HUES64 (cell line): ENCODE results near the gene CLEC6A. TPM values are rescaled to one million over a fixed set of nuclear protein-coding genes. Genes with fewer than 3 reads are reported as not detected.
"Not testable (repeated sequence)": the region's sequence is repeated elsewhere in the genome, so short reads cannot be mapped to it uniquely, and the experiment has no call there.

Source experiments
- H3K27ac ChIP-seq: 2 replicates; pipeline ENCODE4 v1.7.0; 2013; ENCODE audit warnings: low read depth, low read length, inconsistent platforms
- H3K27me3 ChIP-seq: 2 replicates; pipeline ENCODE4 v1.6.1; 2013; ENCODE audit warnings: mild to moderate bottlenecking, low read length; ENCODE audit not compliant: insufficient read depth
- H3K36me3 ChIP-seq: 2 replicates; pipeline ENCODE4 v1.6.1; 2013; ENCODE audit warnings: mild to moderate bottlenecking, low read length; ENCODE audit not compliant: insufficient read depth
- H3K4me1 ChIP-seq: 2 replicates; pipeline ENCODE4 v1.6.1; 2013; ENCODE audit warnings: mild to moderate bottlenecking, low read length, moderate library complexity; ENCODE audit not compliant: insufficient read depth
- H3K4me3 ChIP-seq: 2 replicates; pipeline ENCODE4 v1.5.1; 2013; ENCODE audit warnings: mild to moderate bottlenecking, low read length, moderate library complexity
- H3K9ac ChIP-seq: 2 replicates; pipeline ENCODE4 v1.6.1; 2013; ENCODE audit warnings: mild to moderate bottlenecking, low read depth, low read length
- H3K9me3 ChIP-seq: 2 replicates; pipeline ENCODE4 v1.6.1; 2013; ENCODE audit warnings: low read depth, low read length; ENCODE audit not compliant: insufficient read depth
- WGBS: fragments of 150-250, 120-280 bp; methylation state at CpG from one replicate; pipeline ENCODE4 v1.1.7; 2013; ENCODE audit warnings: missing lambda C conversion rate; 5-methylcytosine and 5-hydroxymethylcytosine counted together
- polyA plus RNA-seq, 2 experiments: library from polyadenylated mRNA; stranded (reverse); fragments of 50-300 nt; gene quantifications; one replicate each; pipeline ENCODE4 v1.2.3, GENCODE V29; 2013

CLEC6A gene
- polyA plus RNA-seq (2013, experiment 1 of 2): not detected
- polyA plus RNA-seq (2013, experiment 2 of 2): not detected

DNA sequence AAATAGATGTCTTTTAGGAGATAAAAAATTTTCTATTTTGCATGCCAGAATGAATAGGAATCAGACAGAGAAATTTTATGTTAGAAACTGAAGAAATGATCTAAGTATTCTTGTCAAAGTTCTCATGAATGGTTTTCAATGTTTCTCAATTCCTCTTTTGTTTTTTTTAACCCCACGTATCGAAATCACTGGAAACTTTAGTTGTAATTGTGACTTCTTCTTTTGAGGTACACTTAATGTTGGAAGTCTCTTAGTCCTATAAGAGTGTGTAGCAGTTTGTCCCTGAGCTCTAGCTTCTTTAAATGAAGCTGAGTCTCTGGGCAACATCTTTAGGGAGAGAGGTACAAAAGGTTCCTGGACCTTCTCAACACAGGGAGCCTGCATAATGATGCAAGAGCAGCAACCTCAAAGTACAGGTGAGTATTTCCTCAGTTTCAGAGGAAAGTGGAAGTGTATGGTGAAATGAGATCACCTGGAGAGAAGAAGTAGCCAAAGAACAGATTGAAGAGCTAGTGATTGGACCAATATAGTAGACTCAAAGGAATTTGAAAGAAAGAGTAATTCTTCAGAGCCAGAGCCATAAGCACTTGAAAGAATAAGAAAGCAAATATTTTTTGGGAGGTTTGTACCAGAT is at the start of gene CLEC6A:
CLEC6A (plus strand) TSS at position 236 of the 634 bp plus-strand sequence; CDS start at position 386, 150 bp downstream.
- Histone ChIP-seq H3K4me1 (peaks cover 36% of the 10 kb centered on the region), H3K4me3 (no peak within 1 kb of the TSS), H3K9me3 (no peaks in the 10 kb centered on the region), H3K27me3 (no peaks in the 10 kb centered on the region), H3K27ac (peak within 1 kb of the TSS; percentile 97), H3K9ac (no peak within 1 kb of the TSS), H3K36me3 (no peaks in the 10 kb centered on the region)
- 100% methylated on average over 2 of the region's 2 CpGs for WGBS

DNA sequence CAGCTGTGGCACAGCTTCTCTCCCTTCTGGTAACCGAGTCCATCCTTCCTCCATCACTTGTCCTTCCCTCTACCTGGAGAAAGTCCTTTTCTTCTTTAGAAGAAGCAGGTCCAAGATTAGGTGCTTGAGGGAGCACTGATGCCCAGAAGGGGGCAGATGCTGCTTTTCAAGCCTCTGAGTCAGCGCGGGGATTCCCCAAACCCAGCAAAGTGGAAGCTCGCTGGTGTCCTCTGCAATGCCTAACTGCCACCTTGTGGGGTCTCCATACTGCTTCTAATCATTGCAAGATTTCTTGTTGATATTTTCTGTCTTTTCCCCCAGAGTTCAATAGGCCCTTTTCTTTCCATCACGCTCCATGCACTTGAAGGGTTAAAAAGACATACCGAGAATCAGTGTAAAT is 36.2 kb upstream of the CLEC6A start:
- not testable (repeated sequence) for H3K4me3 ChIP-seq, H3K9ac ChIP-seq, H3K27ac ChIP-seq, H3K36me3 ChIP-seq, H3K27me3 ChIP-seq, H3K9me3 ChIP-seq, H3K4me1 ChIP-seq
- no CpG with 5 or more reads among the region's 6 CpGs for WGBS

DNA sequence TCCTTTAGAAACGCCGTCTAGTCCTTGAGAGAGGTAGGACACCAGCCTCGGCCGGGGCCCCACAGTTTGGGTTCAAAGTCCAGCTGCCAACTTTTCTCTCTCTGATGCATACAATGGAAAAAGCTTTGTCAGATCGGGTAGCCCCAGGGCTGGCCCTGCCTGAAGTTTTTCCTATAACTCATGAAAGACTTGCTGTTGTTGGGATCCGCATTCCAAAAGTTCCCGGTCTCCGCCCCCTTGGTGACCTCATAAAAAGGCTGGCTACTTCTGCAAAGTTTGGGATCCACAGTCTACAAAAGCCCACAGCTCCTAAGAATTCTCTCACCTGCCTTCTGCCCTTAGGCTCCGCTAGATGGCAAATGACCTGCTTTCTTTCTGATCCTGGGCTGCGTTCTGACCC is 35.3 kb upstream of the CLEC6A start:
- Histone ChIP-seq H3K27ac (no peak overlapping the region), H3K4me3 (no peak overlapping the region), H3K36me3 (no peaks in the 10 kb centered on the region), H3K27me3 (no peaks in the 10 kb centered on the region), H3K9ac (no peak overlapping the region), H3K9me3 (no peaks in the 10 kb centered on the region), H3K4me1 (no peaks in the 10 kb centered on the region)
- no CpG with 5 or more reads among the region's 10 CpGs for whole genome bisulfite sequencing

GRCh38 chr12:8444536-8445278 is 11.1 kb upstream of the CLEC6A start:
- H3K27me3 ChIP-seq, H3K9ac ChIP-seq, H3K4me3 ChIP-seq, H3K9me3 ChIP-seq, H3K36me3 ChIP-seq, H3K27ac ChIP-seq, H3K4me1 ChIP-seq: not testable (repeated sequence)
- WGBS: 93% methylated on average over 21 of the region's 22 CpGs

GRCh38 chr12:8445731-8446130 is 10.0 kb upstream of the CLEC6A start:
- 0 out of 2 replicates have a peak, but pooled peaks cover 4% of the 10 kb centered on the region for H3K4me1 ChIP-seq
- 100% methylated on average over 1 of the region's 2 CpGs for WGBS

GRCh38 chr12:8446642-8447547 is 8.9 kb upstream of the CLEC6A start:
- H3K4me1 ChIP-seq: 0 out of 2 replicates have a peak, but pooled peaks cover 4% of the 10 kb centered on the region
- H3K4me3 ChIP-seq: no peak overlapping the region
- no peaks in the 10 kb centered on the region for H3K27me3 ChIP-seq
- H3K9ac ChIP-seq: no peak overlapping the region
- H3K9me3 ChIP-seq: no peaks in the 10 kb centered on the region
- H3K27ac ChIP-seq: no peak overlapping the region
- H3K36me3 ChIP-seq: no peaks in the 10 kb centered on the region
- WGBS: 95% methylated on average over 32 of the region's 35 CpGs

More at GRCh38 chr12:8445731-8446130, 10.0 kb upstream of the CLEC6A start:
- Histone ChIP-seq H3K9ac (no peak overlapping the region), H3K9me3 (no peaks in the 10 kb centered on the region), H3K36me3 (no peaks in the 10 kb centered on the region), H3K4me3 (no peak overlapping the region), H3K27ac (no peak overlapping the region), H3K27me3 (no peaks in the 10 kb centered on the region)

GRCh38 chr12:8449355-8449859 is 6.4 kb upstream of the CLEC6A start:
- Histone ChIP-seq H3K9ac (no peak overlapping the region), H3K9me3 (no peaks in the 10 kb centered on the region), H3K4me3 (no peak overlapping the region), H3K27ac (no peak overlapping the region), H3K27me3 (no peaks in the 10 kb centered on the region), H3K36me3 (no peaks in the 10 kb centered on the region), H3K4me1 (peaks cover 22% of the 10 kb centered on the region)
- 64% methylated on average over 7 of the region's 7 CpGs for WGBS

GRCh38 chr12:8452036-8452435 is 3.7 kb upstream of the CLEC6A start:
- Histone ChIP-seq H3K4me1 (peaks cover 38% of the 10 kb centered on the region), H3K4me3 (no peak overlapping the region), H3K9me3 (no peaks in the 10 kb centered on the region), H3K36me3 (no peaks in the 10 kb centered on the region), H3K27ac (no peak overlapping the region), H3K27me3 (no peaks in the 10 kb centered on the region), H3K9ac (no peak overlapping the region)
- WGBS: 95% methylated on average over 12 of the region's 12 CpGs

DNA sequence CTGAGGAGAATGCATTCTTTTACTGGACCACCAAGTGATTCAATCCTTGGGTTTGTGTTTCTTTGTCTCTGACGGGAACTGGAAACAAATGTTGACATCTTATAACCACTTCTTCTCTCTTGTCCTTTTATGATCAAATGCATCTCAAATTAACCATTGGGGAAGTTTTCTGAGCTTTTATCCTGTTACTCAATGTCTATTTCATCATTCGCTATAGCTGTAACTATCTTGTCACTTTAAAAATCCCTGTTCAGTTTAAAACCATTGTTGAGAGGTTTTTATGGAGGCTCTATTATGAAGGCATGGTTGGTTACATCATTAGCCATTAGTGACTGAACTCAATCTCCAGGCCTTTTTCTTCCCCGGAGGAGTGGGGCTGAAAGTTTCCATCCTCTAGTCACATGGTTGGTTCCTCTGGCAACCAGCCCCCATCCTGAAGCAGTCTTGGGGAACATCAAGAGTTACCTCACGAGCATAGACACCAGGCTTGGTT is 2.7 kb upstream of the CLEC6A start:
- H3K9me3 ChIP-seq: no peaks in the 10 kb centered on the region
- H3K27ac ChIP-seq: peak overlapping the region; percentile 97; the same call in 1 of the 2 replicates
- no peak overlapping the region for H3K4me3 ChIP-seq
- peaks cover 40% of the 10 kb centered on the region for H3K4me1 ChIP-seq
- H3K9ac ChIP-seq: no peak overlapping the region
- no peaks in the 10 kb centered on the region for H3K36me3 ChIP-seq
- H3K27me3 ChIP-seq: no peaks in the 10 kb centered on the region
- 52% methylated on average over 3 of the region's 4 CpGs for WGBS

DNA sequence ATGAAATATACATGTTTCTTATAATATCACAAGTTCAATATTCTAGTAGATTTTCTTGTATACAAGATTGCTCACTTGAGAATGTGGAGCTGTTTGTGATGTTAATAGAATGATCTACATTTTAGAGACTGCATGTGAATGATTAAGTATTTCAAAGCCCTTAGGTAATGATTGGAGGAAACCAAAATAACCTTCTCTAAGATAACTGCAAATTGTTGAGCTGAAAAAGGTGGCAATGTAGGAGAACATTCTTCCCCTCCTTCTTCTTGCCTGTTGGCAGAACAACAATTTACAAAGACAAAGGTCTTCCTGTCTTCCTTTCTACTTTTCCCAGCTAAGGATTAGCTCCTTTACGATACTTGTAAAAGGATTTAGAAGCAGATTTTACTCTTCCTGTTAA is 2.0 kb upstream of the CLEC6A start:
- Histone ChIP-seq H3K9ac (peak overlapping the region; percentile 51; the same call in 1 of the 2 replicates), H3K36me3 (no peaks in the 10 kb centered on the region), H3K27ac (peak overlapping the region; percentile 97), H3K9me3 (no peaks in the 10 kb centered on the region), H3K4me1 (peaks cover 41% of the 10 kb centered on the region), H3K27me3 (no peaks in the 10 kb centered on the region), H3K4me3 (no peak overlapping the region)
- WGBS: 40% methylated on average over 1 of the region's 1 CpG
